Measurements from ENCODE around the gene SYMPK.
A peak's percentile ranks its signal among the peaks of the same experiment; 100 is the strongest.

Gene SYMPK

GRCh38 chr19:45766869-45767346, 96.0 kb downstream of the SYMPK start:
- no peaks in the 10 kb centered on the region for H3K27me3 ChIP-seq (ENCODE audit: control insufficient read depth, insufficient read depth, low read length)
- no peak for TF ChIP-seq CTCF (IDR thresholded peaks at IDR 0.05)
- peak overlapping the region; percentile 77 for H3K4me3 ChIP-seq (ENCODE audit: low read depth, low read length)
- H3K79me2 ChIP-seq, result peaks cover 16% of the 10 kb centered on the region
- H3K36me3 ChIP-seq (ENCODE audit: control insufficient read depth, insufficient read depth, low read length), result no peaks in the 10 kb centered on the region
- H3K9ac ChIP-seq, result peak overlapping the region; percentile 77
- H2AFZ ChIP-seq, result peak overlapping the region; percentile 69
- H3K27ac ChIP-seq, result peak overlapping the region; percentile 95
- peaks cover 33% of the 10 kb centered on the region for H3K4me1 ChIP-seq
- H3K4me2 ChIP-seq (ENCODE audit: low read length), result peak overlapping the region; percentile 86
- H3K9me3 ChIP-seq (ENCODE audit: control insufficient read depth, low read length), result no peaks in the 10 kb centered on the region

- peaks cover 33% of the 10 kb centered on the region for H3K4me1 ChIP-seq
- H3K36me3 ChIP-seq (ENCODE audit: control insufficient read depth, insufficient read depth, low read length), result no peaks in the 10 kb centered on the region
- peaks cover 16% of the 10 kb centered on the region for H3K79me2 ChIP-seq
- no peak for TF ChIP-seq CTCF (IDR thresholded peaks at IDR 0.05)
- H3K4me2 ChIP-seq (ENCODE audit: low read length), result peak overlapping the region; percentile 86
- no peaks in the 10 kb centered on the region for H3K9me3 ChIP-seq (ENCODE audit: control insufficient read depth, low read length)
- H3K27me3 ChIP-seq (ENCODE audit: control insufficient read depth, insufficient read depth, low read length), result no peaks in the 10 kb centered on the region
- peak overlapping the region; percentile 77 for H3K9ac ChIP-seq
- H3K4me3 ChIP-seq (ENCODE audit: low read depth, low read length), result peak overlapping the region; percentile 77
- peak overlapping the region; percentile 95 for H3K27ac ChIP-seq
- H2AFZ ChIP-seq, result peak overlapping the region; percentile 69
Measured at GRCh38 chr19:45766296-45766868, 96.6 kb downstream of the SYMPK start.

DNA sequence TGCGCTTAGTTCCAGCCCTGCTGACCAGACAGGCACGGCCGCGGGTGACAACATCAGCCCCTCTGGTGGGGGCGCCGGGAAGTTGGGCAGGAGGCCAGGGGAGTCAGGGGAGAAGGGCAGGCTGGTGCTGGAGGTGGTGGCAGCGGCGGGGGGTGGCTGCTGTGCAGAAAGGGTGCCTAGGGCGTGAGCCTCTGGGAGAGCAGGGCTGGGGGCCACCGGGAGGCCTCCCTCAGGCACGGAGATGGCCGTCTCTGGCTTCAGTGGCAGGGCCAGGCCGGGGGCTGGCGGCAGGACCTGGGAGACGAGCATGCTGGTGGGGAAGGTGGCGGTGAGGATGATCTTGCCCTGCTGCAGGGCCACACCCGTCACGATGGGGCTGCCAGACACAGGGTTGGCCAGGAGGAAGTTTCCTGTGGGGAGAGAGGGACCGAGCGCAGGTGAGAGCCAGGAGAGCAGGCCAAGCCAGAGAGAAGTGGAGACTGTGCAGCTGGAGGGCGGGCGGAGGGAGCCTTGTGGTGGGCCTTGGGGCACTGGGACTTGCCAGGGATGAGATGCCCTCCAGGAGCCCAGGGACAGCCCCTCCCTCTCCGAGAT, 97.1 kb downstream of the SYMPK start:
- peaks cover 27% of the 10 kb centered on the region for H3K4me1 ChIP-seq
- H3K9me3 ChIP-seq (ENCODE audit: control insufficient read depth, low read length), result no peaks in the 10 kb centered on the region
- H3K27ac ChIP-seq, result peak overlapping the region; percentile 95
- peaks cover 16% of the 10 kb centered on the region for H3K79me2 ChIP-seq
- H3K27me3 ChIP-seq (ENCODE audit: control insufficient read depth, insufficient read depth, low read length), result no peaks in the 10 kb centered on the region
- no peak for TF ChIP-seq CTCF (IDR thresholded peaks at IDR 0.05)
- no peak overlapping the region for H3K4me2 ChIP-seq (ENCODE audit: low read length)
- no peak overlapping the region for H3K4me3 ChIP-seq (ENCODE audit: low read depth, low read length)
- no peak overlapping the region for H3K9ac ChIP-seq
- H2AFZ ChIP-seq, result no peak overlapping the region
- H3K36me3 ChIP-seq (ENCODE audit: control insufficient read depth, insufficient read depth, low read length), result no peaks in the 10 kb centered on the region
